Measurements from ENCODE around the gene NDUFS2. TPM values are rescaled to one million over a fixed set of nuclear protein-coding genes. Genes with fewer than 3 reads are reported as not detected.

The NDUFS2 gene
- total and polyA plus RNA-seq, 9 of the 15 experiments (the other 6 are each of a cell fraction or from before 2014, with no cell fraction given) = 70.0 to 176 (median 141) TPM

DNA sequence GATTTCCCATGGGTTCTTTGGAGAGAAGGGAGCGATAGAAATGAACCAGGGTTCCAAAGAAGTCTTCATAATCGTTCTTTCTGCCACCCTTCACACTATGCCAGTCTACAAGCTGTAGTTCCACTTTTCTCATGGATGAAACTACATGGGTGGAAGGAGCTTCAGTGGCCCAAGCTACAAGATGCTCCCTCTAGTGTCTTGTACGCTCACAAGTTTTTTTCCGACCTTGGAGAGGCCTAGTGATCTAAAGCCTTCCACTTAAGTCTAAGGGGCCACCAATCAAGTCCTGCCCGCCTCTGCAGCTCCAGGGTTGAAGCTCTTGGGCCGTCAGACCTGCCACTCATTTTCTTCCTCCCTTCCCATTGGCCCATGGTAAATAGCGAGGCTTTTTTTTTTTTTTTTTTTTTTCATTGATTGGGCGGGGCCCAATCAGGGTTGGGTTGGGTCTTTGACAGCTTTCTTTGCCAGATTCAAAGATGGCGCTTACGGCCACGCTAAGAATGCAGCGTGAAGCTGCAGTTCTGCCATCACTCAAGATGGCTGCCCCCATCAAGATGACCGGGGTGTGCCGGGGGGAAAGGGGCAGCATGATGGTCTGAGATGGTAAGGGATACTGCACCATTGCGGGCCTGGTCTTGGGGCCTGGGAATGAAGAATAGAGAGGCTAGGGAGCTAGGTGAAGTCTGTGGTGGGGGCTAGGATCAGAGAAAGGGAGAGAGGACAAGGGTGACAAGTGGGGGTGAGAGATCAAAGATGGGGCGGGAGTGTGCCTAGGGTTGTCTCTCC, 23.6 kb downstream of the NDUFS2 start, which contains the start of gene TOMM40L (continued):
- TF ChIP-seq ATF3 (IDR thresholded peaks at IDR 0.05) = no peak
- TF ChIP-seq ATF3 (CRISPR knock-in tag; conservative IDR thresholded peaks at IDR 0.05) = no peak
- TF ChIP-seq ZFP1 (CRISPR knock-in tag; IDR thresholded peaks at IDR 0.05) = no peak
- TF ChIP-seq BCLAF1 (IDR thresholded peaks at IDR 0.05; ENCODE audit: borderline replicate concordance in 1 of 2, control insufficient read depth in 1 of 2, low read depth in 2 of 2, low read length in 1 of 2) = no peak
- TF ChIP-seq PHB2 (IDR thresholded peaks at IDR 0.05; ENCODE audit: low read depth) = no peak
- no peak for TF ChIP-seq FOXA1 (IDR thresholded peaks at IDR 0.05; ENCODE audit: borderline replicate concordance)
- no peak for TF ChIP-seq PML (IDR thresholded peaks at IDR 0.05; ENCODE audit: low read length)
- TF ChIP-seq PPARD (CRISPR knock-in tag; IDR thresholded peaks at IDR 0.05) = no peak
- TF ChIP-seq MECOM (CRISPR knock-in tag; IDR thresholded peaks at IDR 0.05) = no peak
- no peak for TF ChIP-seq KDM5B (IDR thresholded peaks at IDR 0.05; ENCODE audit: insufficient replicate concordance, low read depth, low read length)
- peak; percentile 90 for TF ChIP-seq FOS (IDR thresholded peaks at IDR 0.05; ENCODE audit: extremely low read depth, insufficient read length)
- TF ChIP-seq DDX20 (tag; IDR thresholded peaks at IDR 0.05; ENCODE audit: low read depth) = no peak
- no peak for TF ChIP-seq NCOA6 (IDR thresholded peaks at IDR 0.05)
- TF ChIP-seq ATF1 (CRISPR knock-in tag; IDR thresholded peaks at IDR 0.05) = no peak
- peak; percentile 78 for TF ChIP-seq ATF1 (tag; IDR thresholded peaks at IDR 0.05)
- TF ChIP-seq SPI1 (IDR thresholded peaks at IDR 0.05; ENCODE audit: borderline replicate concordance, low read depth, low read length) = no peak
- no peak for TF ChIP-seq NFE2 (IDR thresholded peaks at IDR 0.05; ENCODE audit: low read depth)
- TF ChIP-seq, protein P1, sequence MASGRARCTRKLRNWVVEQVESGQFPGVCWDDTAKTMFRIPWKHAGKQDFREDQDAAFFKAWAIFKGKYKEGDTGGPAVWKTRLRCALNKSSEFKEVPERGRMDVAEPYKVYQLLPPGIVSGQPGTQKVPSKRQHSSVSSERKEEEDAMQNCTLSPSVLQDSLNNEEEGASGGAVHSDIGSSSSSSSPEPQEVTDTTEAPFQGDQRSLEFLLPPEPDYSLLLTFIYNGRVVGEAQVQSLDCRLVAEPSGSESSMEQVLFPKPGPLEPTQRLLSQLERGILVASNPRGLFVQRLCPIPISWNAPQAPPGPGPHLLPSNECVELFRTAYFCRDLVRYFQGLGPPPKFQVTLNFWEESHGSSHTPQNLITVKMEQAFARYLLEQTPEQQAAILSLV (tag; IDR thresholded peaks at IDR 0.05) = no peak
- no peak for TF ChIP-seq STAG1 (CRISPR knock-in tag; IDR thresholded peaks at IDR 0.05; ENCODE audit: borderline replicate concordance)
- TF ChIP-seq SREBF1 (IDR thresholded peaks at IDR 0.05; ENCODE audit: borderline replicate concordance, low read depth, low read length) = no peak
- no peak for TF ChIP-seq THRA (IDR thresholded peaks at IDR 0.05)
- TF ChIP-seq XRCC5 (IDR thresholded peaks at IDR 0.05; ENCODE audit: low read depth, low read length) = peak; percentile 81
- no peak; the same call in 1 of the 2 replicates for TF ChIP-seq RB1 (IDR thresholded peaks at IDR 0.05; ENCODE audit: low read depth)
